ENCODE results near the gene MRPL50.

MRPL50 gene

GRCh38 chr9:101381118-101381517 lies 17.3 kb downstream of the MRPL50 start:
- DNase-seq (ENCODE audit: extremely low spot score, insufficient read length, low read depth): no peak
- no peak for FAIRE-seq

GRCh38 chr9:101380295-101380694 lies 18.1 kb downstream of the MRPL50 start:
- no peak for FAIRE-seq
- no peak for DNase-seq (ENCODE audit: extremely low spot score, insufficient read length, low read depth)

GRCh38 chr9:101376111-101376848 lies 22.1 kb downstream of the MRPL50 start:
- FAIRE-seq (no peak), DNase-seq (ENCODE audit: extremely low spot score, insufficient read length, low read depth) (no peak)

GRCh38 chr9:101375546-101375945 lies 22.9 kb downstream of the MRPL50 start:
- FAIRE-seq (no peak), DNase-seq (ENCODE audit: extremely low spot score, insufficient read length, low read depth) (no peak)

- no peak for FAIRE-seq
- DNase-seq (ENCODE audit: extremely low spot score, insufficient read length, low read depth): no peak
These were observed 25.9 kb downstream of the MRPL50 start for GRCh38 chr9:101372327-101373118.

- DNase-seq (ENCODE audit: extremely low spot score, insufficient read length, low read depth): no peak
- FAIRE-seq: no peak
These were observed 26.6 kb downstream of the MRPL50 start for GRCh38 chr9:101371813-101372212.

GRCh38 chr9:101369884-101370531 lies 28.4 kb downstream of the MRPL50 start:
- DNase-seq (ENCODE audit: extremely low spot score, insufficient read length, low read depth): no peak
- FAIRE-seq: no peak

- no peak for DNase-seq (ENCODE audit: extremely low spot score, insufficient read length, low read depth)
- FAIRE-seq: no peak
These were observed 29.1 kb downstream of the MRPL50 start for GRCh38 chr9:101369286-101369685.

- FAIRE-seq: no peak
- no peak for DNase-seq (ENCODE audit: extremely low spot score, insufficient read length, low read depth)
These were observed 31.1 kb downstream of the MRPL50 start for GRCh38 chr9:101367323-101367722.

GRCh38 chr9:101366038-101366756 lies 32.2 kb downstream of the MRPL50 start:
- FAIRE-seq (no peak), DNase-seq (ENCODE audit: extremely low spot score, insufficient read length, low read depth) (no peak)

- no peak for DNase-seq (ENCODE audit: extremely low spot score, insufficient read length, low read depth)
- FAIRE-seq: no peak
These were observed 33.2 kb downstream of the MRPL50 start for GRCh38 chr9:101365181-101365580.

GRCh38 chr9:101362450-101362849 lies 36.0 kb downstream of the MRPL50 start:
- DNase-seq (ENCODE audit: extremely low spot score, insufficient read length, low read depth) (no peak), FAIRE-seq (no peak)

GRCh38 chr9:101360647-101361046 lies 37.8 kb downstream of the MRPL50 start:
- FAIRE-seq (no peak), DNase-seq (ENCODE audit: extremely low spot score, insufficient read length, low read depth) (no peak)

GRCh38 chr9:101359679-101360078 lies 38.7 kb downstream of the MRPL50 start:
- DNase-seq (ENCODE audit: extremely low spot score, insufficient read length, low read depth): no peak

GRCh38 chr9:101356619-101357018 lies 41.8 kb downstream of the MRPL50 start:
- DNase-seq (ENCODE audit: extremely low spot score, insufficient read length, low read depth): no peak
- FAIRE-seq: no peak

More at GRCh38 chr9:101359679-101360078, 38.7 kb downstream of the MRPL50 start:
- no peak for FAIRE-seq

- FAIRE-seq: no peak
- no peak for DNase-seq (ENCODE audit: extremely low spot score, insufficient read length, low read depth)
These were observed 43.4 kb downstream of the MRPL50 start for GRCh38 chr9:101354765-101355708.

- FAIRE-seq (no peak), DNase-seq (ENCODE audit: extremely low spot score, insufficient read length, low read depth) (no peak)
These were observed 44.2 kb downstream of the MRPL50 start for GRCh38 chr9:101354143-101354764.

- DNase-seq (ENCODE audit: extremely low spot score, insufficient read length, low read depth) (no peak), FAIRE-seq (no peak)
These were observed 44.7 kb downstream of the MRPL50 start for GRCh38 chr9:101353683-101354082.

All from GM18507 (cell line).